GM19397 (cell line): ENCODE results near the gene FAM169A.
"Not testable (repeated sequence)": the region's sequence is repeated elsewhere in the genome, so short reads cannot be mapped to it uniquely, and the experiment has no call there.

Experiments
- ATAC-seq: cut with Tn5 transposase; IDR thresholded peaks from one replicate; pipeline ENCODE4 v1.9.1; 2021; ENCODE audit warnings: mild to moderate bottlenecking, moderate library complexity; ENCODE audit not compliant: unreplicated experiment

FAM169A gene

GRCh38 chr5:74801941-74802340, 64.2 kb downstream of the FAM169A start:
- no peak for ATAC-seq

GRCh38 chr5:74801197-74801596, 65.0 kb downstream of the FAM169A start:
- ATAC-seq: no peak

- ATAC-seq: no peak
These were observed 66.9 kb downstream of the FAM169A start for GRCh38 chr5:74798977-74799911.

- not testable (repeated sequence) for ATAC-seq
These were observed 74.5 kb downstream of the FAM169A start for GRCh38 chr5:74791669-74792068.

GRCh38 chr5:74787424-74787823, 78.8 kb downstream of the FAM169A start:
- no peak for ATAC-seq

- ATAC-seq: no peak
These were observed 79.3 kb downstream of the FAM169A start for GRCh38 chr5:74786851-74787250.

GRCh38 chr5:74778609-74779008, 87.6 kb downstream of the FAM169A start:
- no peak for ATAC-seq

- ATAC-seq: no peak
These were observed 93.8 kb downstream of the FAM169A start for GRCh38 chr5:74772359-74772758.

- ATAC-seq: peak; percentile 26
These were observed 98.6 kb downstream of the FAM169A start for GRCh38 chr5:74767579-74767913.

GRCh38 chr5:74766849-74767578, 99.2 kb downstream of the FAM169A start, which contains the start of the genes GFM2 and NSA2:
Gene GFM2, minus strand, starts transcription at chr5:74767117. Its CDS starts 3,375 bp downstream, at chr5:74763742.
Gene NSA2, plus strand, starts transcription at chr5:74767249. Its CDS starts 112 bp downstream, at chr5:74767361.
- ATAC-seq: peak; percentile 89

GRCh38 chr5:74766418-74766848, 99.8 kb downstream of the FAM169A start:
- peak; percentile 26 for ATAC-seq

- no peak for ATAC-seq
These were observed 100.3 kb downstream of the FAM169A start for GRCh38 chr5:74765929-74766328.

GRCh38 chr5:74765201-74765600, 101.0 kb downstream of the FAM169A start:
- ATAC-seq: no peak

- no peak for ATAC-seq
These were observed 102.7 kb downstream of the FAM169A start for GRCh38 chr5:74763504-74763903.

- ATAC-seq: no peak
These were observed 103.6 kb downstream of the FAM169A start for GRCh38 chr5:74762599-74762998.

GRCh38 chr5:74761241-74761640, 104.9 kb downstream of the FAM169A start:
- ATAC-seq: no peak

- not testable (repeated sequence) for ATAC-seq
These were observed 117.4 kb downstream of the FAM169A start for GRCh38 chr5:74748742-74749141.

GRCh38 chr5:74738406-74738805, 127.8 kb downstream of the FAM169A start:
- no peak for ATAC-seq

- no peak for ATAC-seq
These were observed 129.4 kb downstream of the FAM169A start for GRCh38 chr5:74736759-74737158.
